Astrocyte (in vitro differentiated cells and primary cell): ENCODE data around the gene MPV17L. TPM values are rescaled to one million over a fixed set of nuclear protein-coding genes. Genes with fewer than 3 reads are reported as not detected.

ENCODE experiments used
- DNase-seq: peaks from one replicate; pipeline ENCODE4 v3.0.0-alpha.2; 2010; ENCODE audit warnings: low read depth
- FAIRE-seq: peaks from 2 replicates; lab custom pipeline; 2011; peaks lifted over from hg19 to GRCh38; lab: Jason Lieb, UNC
- H2AFZ ChIP-seq: 2 replicates; pipeline ENCODE4 v1.6.0; 2012; ENCODE audit warnings: low read depth, low read length, inconsistent platforms
- H3K27ac ChIP-seq: 2 replicates; pipeline ENCODE4 v1.5.1; 2011; ENCODE audit warnings: low read depth, low read length, inconsistent platforms
- H3K27me3 ChIP-seq: 2 replicates; pipeline ENCODE4 v1.6.0; 2011; ENCODE audit warnings: low read length, inconsistent platforms; ENCODE audit not compliant: insufficient read depth
- H3K36me3 ChIP-seq: 2 replicates; pipeline ENCODE4 v1.5.1; 2011; ENCODE audit warnings: low read length, inconsistent platforms; ENCODE audit not compliant: insufficient read depth
- H3K4me1 ChIP-seq: 2 replicates; pipeline ENCODE4 v1.5.1; 2011; ENCODE audit warnings: low read length, inconsistent platforms; ENCODE audit not compliant: insufficient read depth
- H3K4me2 ChIP-seq: 2 replicates; pipeline ENCODE4 v1.6.0; 2012; ENCODE audit warnings: low read length, inconsistent platforms
- H3K4me3 ChIP-seq: 2 replicates; pipeline ENCODE4 v1.5.1; 2011; ENCODE audit warnings: low read depth, mild to moderate bottlenecking, low read length, inconsistent platforms; ENCODE audit not compliant: insufficient read depth
- H3K79me2 ChIP-seq: 2 replicates; pipeline ENCODE4 v1.6.0; 2012; ENCODE audit warnings: mild to moderate bottlenecking, low read length, inconsistent platforms; ENCODE audit not compliant: insufficient read depth
- H3K9ac ChIP-seq: 2 replicates; pipeline ENCODE4 v1.6.0; 2012; ENCODE audit warnings: mild to moderate bottlenecking, low read length, inconsistent platforms
- H3K9me3 ChIP-seq: 2 replicates; pipeline ENCODE4 v1.5.1; 2012; ENCODE audit warnings: low read depth, mild to moderate bottlenecking, low read length, inconsistent platforms; ENCODE audit not compliant: insufficient read depth
- H4K20me1 ChIP-seq: 2 replicates; pipeline ENCODE4 v1.6.0; 2012; ENCODE audit warnings: low read length, inconsistent platforms; ENCODE audit not compliant: insufficient read depth
- H3K27ac Mint-ChIP-seq: one replicate; pipeline ENCODE4 v1.8.0; 2021; ENCODE audit warnings: mild to moderate bottlenecking, mixed read lengths; ENCODE audit not compliant: unreplicated experiment
- H3K27me3 Mint-ChIP-seq: one replicate; pipeline ENCODE4 v1.8.0; 2021; ENCODE audit warnings: low read depth, mixed read lengths; ENCODE audit not compliant: unreplicated experiment
- H3K36me3 Mint-ChIP-seq: one replicate; pipeline ENCODE4 v1.8.0; 2021; ENCODE audit warnings: low read depth, mixed read lengths; ENCODE audit not compliant: unreplicated experiment
- H3K4me1 Mint-ChIP-seq: one replicate; pipeline ENCODE4 v1.8.0; 2021; ENCODE audit warnings: low read depth, mixed read lengths; ENCODE audit not compliant: unreplicated experiment
- H3K4me3 Mint-ChIP-seq: one replicate; pipeline ENCODE4 v1.8.0; 2021; ENCODE audit warnings: mild to moderate bottlenecking, moderate library complexity, mixed read lengths; ENCODE audit not compliant: unreplicated experiment
- H3K9me3 Mint-ChIP-seq: one replicate; pipeline ENCODE4 v1.8.0; 2021; ENCODE audit warnings: mild to moderate bottlenecking, mixed read lengths; ENCODE audit not compliant: unreplicated experiment
- EZH2 ChIP-seq: IDR thresholded peaks from 2 replicates; pipeline ENCODE4 v1.6.1; 2012; ENCODE audit warnings: mild to moderate bottlenecking, low read length, inconsistent platforms; ENCODE audit not compliant: insufficient read depth
- total RNA-seq: library from RNA; stranded (reverse); gene quantifications from 2 replicates; pipeline ENCODE4 v1.2.1, GENCODE V29; 2021
- TF ChIP-seq, protein P1 (sequence below): IDR thresholded peaks from 2 replicates; pipeline ENCODE4 v1.5.1; 2011; ENCODE audit warnings: low read depth, mild to moderate bottlenecking, inconsistent platforms, low read length, moderate library complexity; ENCODE audit not compliant: insufficient read depth

MPV17L gene
- total RNA-seq, 1 donor from 2014 or later, result 0.73 TPM

DNA sequence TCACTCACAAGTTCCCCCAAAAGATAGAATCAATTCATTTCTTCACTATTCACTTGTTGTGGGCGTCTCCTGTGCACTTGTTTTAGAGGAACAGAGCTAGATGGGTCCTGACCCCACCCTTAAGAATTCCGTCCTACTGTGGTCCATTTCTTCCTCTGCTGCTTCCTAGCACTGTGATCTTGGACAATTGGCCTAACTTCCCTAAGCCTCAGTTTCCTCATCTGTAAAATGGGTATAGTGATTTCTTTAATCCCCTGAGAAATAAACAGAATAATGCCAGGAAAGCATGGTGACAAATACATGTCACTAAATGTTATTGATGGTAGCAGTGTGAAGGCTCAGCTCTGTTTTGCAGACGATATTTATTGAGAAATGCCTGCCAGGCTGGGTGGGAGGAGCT lies 48.7 kb downstream of the MPV17L start:
- Histone ChIP-seq H3K4me2 (no peak overlapping the region), H4K20me1 (peaks cover 37% of the 10 kb centered on the region), H3K27ac (no peak overlapping the region), H3K9me3 (no peaks in the 10 kb centered on the region), H3K4me3 (no peak overlapping the region), H3K36me3 (no peaks in the 10 kb centered on the region), H2AFZ (no peak overlapping the region), H3K79me2 (peaks cover 83% of the 10 kb centered on the region), H3K4me1 (peaks cover 19% of the 10 kb centered on the region), H3K9ac (no peak overlapping the region), H3K27me3 (no peaks in the 10 kb centered on the region)
- peaks cover 2% of the 10 kb centered on the region for H3K9me3 Mint-ChIP-seq
- H3K27ac Mint-ChIP-seq, result no peak overlapping the region
- DNase-seq, result no peak
- TF ChIP-seq EZH2, result no peak
- TF ChIP-seq, protein P1, sequence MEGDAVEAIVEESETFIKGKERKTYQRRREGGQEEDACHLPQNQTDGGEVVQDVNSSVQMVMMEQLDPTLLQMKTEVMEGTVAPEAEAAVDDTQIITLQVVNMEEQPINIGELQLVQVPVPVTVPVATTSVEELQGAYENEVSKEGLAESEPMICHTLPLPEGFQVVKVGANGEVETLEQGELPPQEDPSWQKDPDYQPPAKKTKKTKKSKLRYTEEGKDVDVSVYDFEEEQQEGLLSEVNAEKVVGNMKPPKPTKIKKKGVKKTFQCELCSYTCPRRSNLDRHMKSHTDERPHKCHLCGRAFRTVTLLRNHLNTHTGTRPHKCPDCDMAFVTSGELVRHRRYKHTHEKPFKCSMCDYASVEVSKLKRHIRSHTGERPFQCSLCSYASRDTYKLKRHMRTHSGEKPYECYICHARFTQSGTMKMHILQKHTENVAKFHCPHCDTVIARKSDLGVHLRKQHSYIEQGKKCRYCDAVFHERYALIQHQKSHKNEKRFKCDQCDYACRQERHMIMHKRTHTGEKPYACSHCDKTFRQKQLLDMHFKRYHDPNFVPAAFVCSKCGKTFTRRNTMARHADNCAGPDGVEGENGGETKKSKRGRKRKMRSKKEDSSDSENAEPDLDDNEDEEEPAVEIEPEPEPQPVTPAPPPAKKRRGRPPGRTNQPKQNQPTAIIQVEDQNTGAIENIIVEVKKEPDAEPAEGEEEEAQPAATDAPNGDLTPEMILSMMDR, result no peak
- H3K4me1 Mint-ChIP-seq, result peaks cover 7% of the 10 kb centered on the region
- no peaks in the 10 kb centered on the region for H3K27me3 Mint-ChIP-seq
- FAIRE-seq, result no peak
- H3K36me3 Mint-ChIP-seq, result peaks cover 5% of the 10 kb centered on the region
- H3K4me3 Mint-ChIP-seq, result no peak overlapping the region

DNA sequence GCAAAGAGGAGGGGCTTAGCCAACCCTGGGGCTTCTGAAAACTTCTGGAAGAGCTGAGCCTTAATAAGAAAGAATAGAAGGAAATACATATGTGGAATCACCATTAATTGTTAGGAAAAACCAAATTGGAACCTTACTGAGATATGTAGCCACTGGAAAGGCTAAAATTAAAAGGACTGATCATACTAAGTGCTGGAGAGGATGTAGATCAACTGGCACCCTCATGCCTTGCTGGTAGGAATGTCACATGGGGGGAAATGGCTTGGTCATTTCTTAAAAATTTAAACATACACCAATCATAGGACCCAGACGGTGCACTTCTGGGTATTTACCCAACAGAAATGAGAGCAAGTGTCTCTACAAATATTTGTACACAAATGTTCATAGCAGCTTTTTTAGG lies 49.9 kb downstream of the MPV17L start:
- Mint-ChIP-seq H3K4me3 (no peak overlapping the region), H3K27me3 (no peaks in the 10 kb centered on the region), H3K4me1 (peaks cover 5% of the 10 kb centered on the region), H3K27ac (no peak overlapping the region), H3K36me3 (peaks cover 5% of the 10 kb centered on the region), H3K9me3 (peaks cover 2% of the 10 kb centered on the region)
- Histone ChIP-seq H3K36me3 (no peaks in the 10 kb centered on the region), H3K9ac (no peak overlapping the region), H3K4me3 (no peak overlapping the region), H3K27me3 (no peaks in the 10 kb centered on the region), H3K4me2 (no peak overlapping the region), H3K27ac (no peak overlapping the region), H4K20me1 (peaks cover 34% of the 10 kb centered on the region), H3K4me1 (peaks cover 9% of the 10 kb centered on the region), H2AFZ (no peak overlapping the region), H3K9me3 (no peaks in the 10 kb centered on the region), H3K79me2 (peaks cover 82% of the 10 kb centered on the region)
- DNase-seq, result no peak
- TF ChIP-seq, protein P1, result no peak
- FAIRE-seq, result no peak

DNA sequence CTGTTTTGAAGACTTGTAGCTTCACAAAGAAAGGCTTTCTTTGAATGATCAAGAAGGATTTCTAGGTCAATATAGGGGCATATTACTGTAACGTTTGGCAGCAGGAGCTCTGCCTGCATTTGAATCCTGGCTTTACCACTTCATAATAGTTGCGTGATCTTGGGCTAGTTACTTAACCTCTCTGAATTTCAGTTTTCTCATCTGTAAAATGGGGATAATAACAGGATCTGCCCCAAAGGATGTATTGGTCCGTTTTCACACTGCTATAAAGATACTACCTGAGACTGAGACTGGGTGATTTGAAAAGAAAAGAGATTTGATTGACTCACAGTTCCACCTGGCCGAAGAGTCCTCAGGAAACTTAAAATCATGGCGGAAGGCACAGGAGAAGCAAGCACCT lies 51.3 kb downstream of the MPV17L start:
- peaks cover 2% of the 10 kb centered on the region for H3K9me3 Mint-ChIP-seq
- Histone ChIP-seq H3K4me2 (no peak overlapping the region), H4K20me1 (peaks cover 34% of the 10 kb centered on the region), H3K4me1 (no peaks in the 10 kb centered on the region), H3K27ac (no peak overlapping the region), H3K9me3 (no peaks in the 10 kb centered on the region), H3K9ac (no peak overlapping the region), H2AFZ (no peak overlapping the region), H3K79me2 (peaks cover 77% of the 10 kb centered on the region), H3K36me3 (no peaks in the 10 kb centered on the region), H3K4me3 (no peak overlapping the region), H3K27me3 (no peaks in the 10 kb centered on the region)
- FAIRE-seq (no peak), DNase-seq (no peak)
- no peaks in the 10 kb centered on the region for H3K4me1 Mint-ChIP-seq
- no peaks in the 10 kb centered on the region for H3K27me3 Mint-ChIP-seq
- TF ChIP-seq EZH2, result no peak
- TF ChIP-seq, protein P1, result no peak
- peaks cover 5% of the 10 kb centered on the region for H3K36me3 Mint-ChIP-seq
- no peak overlapping the region for H3K27ac Mint-ChIP-seq
- H3K4me3 Mint-ChIP-seq, result no peak overlapping the region
